Prostate gland (tissue), 2 donors: ENCODE measurements around the gene RXRA. TPM values are rescaled to one million over a fixed set of nuclear protein-coding genes. Genes with fewer than 3 reads are reported as not detected.

Source experiments
- DNase-seq: peaks from one replicate; pipeline ENCODE4 v3.0.0-alpha.2; 2019; ENCODE audit warnings: low spot score
- H3K27ac ChIP-seq, 2 donors: fragments of 200-600 bp; sonication (generic); 2 replicates each; pipeline ENCODE4 v1.5.1; 2017 to 2019
- H3K27me3 ChIP-seq: fragments of 200-600 bp; sonication (generic); replicated peaks from 2 replicates; pipeline ENCODE4 v1.5.1; 2019; ENCODE audit not compliant: insufficient read depth
- H3K36me3 ChIP-seq, 2 donors: fragments of 200-600 bp; sonication (generic); 1 replicate in 1 of 2; 2 replicates in 1 of 2; pipeline versions ENCODE4 v1.5.1 to v1.8.1; 2017 to 2019
- H3K4me1 ChIP-seq: fragments of 200-600 bp; sonication (generic); replicated peaks from 2 replicates; pipeline ENCODE4 v1.5.1; 2019
- H3K4me3 ChIP-seq, 2 donors: fragments of 200-600 bp; sonication (generic); 2 replicates each; pipeline ENCODE4 v1.5.1; 2017 to 2019
- H3K9me3 ChIP-seq: fragments of 200-600 bp; sonication (generic); 2 replicates; pipeline ENCODE4 v1.5.1; 2017
- POLR2A ChIP-seq: fragments of 450-650 bp; IDR thresholded peaks from one replicate; pipeline ENCODE4 v1.6.1; 2016; ENCODE audit warnings: antibody characterized with exemption, mild to moderate bottlenecking
- POLR2AphosphoS5 ChIP-seq: sonication (generic); formaldehyde crosslinking; IDR thresholded peaks from one replicate; pipeline ENCODE4 v1.6.1; 2017; ENCODE audit warnings: antibody characterized with exemption
- WGBS: methylation state at CpG from one replicate; pipeline ENCODE4 v1.1.5; 2018; 5-methylcytosine and 5-hydroxymethylcytosine counted together
- intact Hi-C: fragments of 100-400 bp; cut with DNase I; formaldehyde crosslinking; loops from one replicate; pipeline ENCODE4 v1.14.2; 2022
- total RNA-seq, 2 donors: library from RNA; depleted of rRNA; stranded (reverse); fragments of >200 nt; gene quantifications; one replicate each; pipeline ENCODE4 v1.1.0, GENCODE V29; 2016
- TF ChIP-seq, protein P1 (sequence below), 4 experiments: fragments of 200-600 bp in 2 of 4; fragments of 450-650 bp in 2 of 4; sonication (generic) in 2 of 4; IDR thresholded peaks; 1 replicate in 3 of 4; 2 replicates in 1 of 4; pipeline ENCODE4 v1.5.1; 2016 to 2019; ENCODE audit warnings: antibody characterized with exemption in 4 of 4, mild to moderate bottlenecking in 2 of 4, moderate library complexity in 2 of 4

RXRA gene
- total RNA-seq, 2 donors from 2014 or later, result 69.5 to 84.1 TPM

GRCh38 chr9:134293611-134294152, 32.6 kb upstream of the RXRA start:
- no peaks in the 10 kb centered on the region for H3K36me3 ChIP-seq
- intact Hi-C loops, result no loop called here
- DNase-seq, result no peak
- no peak overlapping the region for H3K27ac ChIP-seq
- H3K4me3 ChIP-seq, result no peak overlapping the region
- H3K9me3 ChIP-seq, result no peaks in the 10 kb centered on the region
- 30% methylated on average over 24 of the region's 24 CpGs for WGBS
- H3K27me3 ChIP-seq, result no peaks in the 10 kb centered on the region
- H3K4me1 ChIP-seq, result no peaks in the 10 kb centered on the region
- no peak for TF ChIP-seq POLR2A
- TF ChIP-seq, protein P1, sequence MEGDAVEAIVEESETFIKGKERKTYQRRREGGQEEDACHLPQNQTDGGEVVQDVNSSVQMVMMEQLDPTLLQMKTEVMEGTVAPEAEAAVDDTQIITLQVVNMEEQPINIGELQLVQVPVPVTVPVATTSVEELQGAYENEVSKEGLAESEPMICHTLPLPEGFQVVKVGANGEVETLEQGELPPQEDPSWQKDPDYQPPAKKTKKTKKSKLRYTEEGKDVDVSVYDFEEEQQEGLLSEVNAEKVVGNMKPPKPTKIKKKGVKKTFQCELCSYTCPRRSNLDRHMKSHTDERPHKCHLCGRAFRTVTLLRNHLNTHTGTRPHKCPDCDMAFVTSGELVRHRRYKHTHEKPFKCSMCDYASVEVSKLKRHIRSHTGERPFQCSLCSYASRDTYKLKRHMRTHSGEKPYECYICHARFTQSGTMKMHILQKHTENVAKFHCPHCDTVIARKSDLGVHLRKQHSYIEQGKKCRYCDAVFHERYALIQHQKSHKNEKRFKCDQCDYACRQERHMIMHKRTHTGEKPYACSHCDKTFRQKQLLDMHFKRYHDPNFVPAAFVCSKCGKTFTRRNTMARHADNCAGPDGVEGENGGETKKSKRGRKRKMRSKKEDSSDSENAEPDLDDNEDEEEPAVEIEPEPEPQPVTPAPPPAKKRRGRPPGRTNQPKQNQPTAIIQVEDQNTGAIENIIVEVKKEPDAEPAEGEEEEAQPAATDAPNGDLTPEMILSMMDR (IDR thresholded peaks at IDR 0.05), result no peak
- no peak for TF ChIP-seq POLR2AphosphoS5

DNA sequence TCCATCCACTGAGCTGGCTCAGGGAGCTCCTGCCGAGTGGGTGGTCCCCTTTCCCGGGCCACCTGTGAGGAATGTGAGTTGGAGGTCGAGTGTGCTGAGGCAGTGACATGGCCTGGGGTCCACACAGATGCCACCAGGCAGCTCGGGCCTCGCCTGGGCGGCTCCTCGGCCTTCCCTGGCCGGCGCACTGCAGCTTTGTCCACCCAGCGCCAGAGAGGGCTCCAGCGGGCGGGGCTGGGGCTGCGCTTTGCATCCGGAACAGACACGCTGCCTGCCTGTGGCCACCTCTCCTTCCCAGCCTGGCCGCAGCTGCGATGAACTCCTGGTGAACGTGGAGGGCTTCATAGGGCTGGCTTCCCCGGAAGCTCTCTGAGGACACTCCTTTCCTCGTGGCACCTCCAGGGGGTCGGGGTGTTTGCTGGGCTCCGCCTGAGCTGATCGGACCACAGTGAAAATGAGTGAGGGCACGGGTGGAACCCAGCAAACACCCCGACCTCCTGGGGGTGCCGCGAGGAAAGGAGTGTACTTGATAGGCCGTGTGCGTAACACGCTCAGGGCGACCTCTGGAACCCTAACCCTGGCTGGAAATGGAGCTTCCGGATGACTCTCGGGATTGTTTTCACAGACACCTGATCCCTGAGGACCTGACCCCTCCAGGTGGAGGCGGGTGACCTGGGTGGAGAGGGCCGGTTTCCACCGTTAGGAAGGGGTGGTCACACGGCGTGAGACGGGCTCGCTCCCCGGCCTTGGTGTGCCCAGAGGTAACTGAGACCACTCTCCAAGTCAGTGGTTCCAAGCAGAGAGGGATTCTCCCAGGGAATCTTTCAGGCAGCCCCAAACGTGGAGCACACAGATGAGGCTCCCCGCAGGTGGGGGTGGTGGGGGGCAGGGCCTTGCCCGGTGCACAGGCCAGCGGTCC, 31.8 kb upstream of the RXRA start:
- DNase-seq, result no peak

GRCh38 chr9:134295101-134295745, 31.0 kb upstream of the RXRA start:
- intact Hi-C loops, result no loop called here
- WGBS, result 86% methylated on average over 25 of the region's 25 CpGs
- Histone ChIP-seq H3K27me3 (no peaks in the 10 kb centered on the region), H3K9me3 (no peaks in the 10 kb centered on the region), H3K36me3 (no peaks in the 10 kb centered on the region), H3K4me3 (no peak overlapping the region), H3K4me1 (peaks cover 4% of the 10 kb centered on the region), H3K27ac (no peak overlapping the region)
- no peak for DNase-seq
- TF ChIP-seq, protein P1 (IDR thresholded peaks at IDR 0.05), result no peak
- TF ChIP-seq POLR2A (no peak), POLR2AphosphoS5 (no peak)

More for the DNA sequence above, 31.8 kb upstream of the RXRA start:
- no peak overlapping the region for H3K27ac ChIP-seq
- no peak overlapping the region for H3K4me3 ChIP-seq
- no peaks in the 10 kb centered on the region for H3K9me3 ChIP-seq
- no peaks in the 10 kb centered on the region for H3K36me3 ChIP-seq
- 85% methylated on average over 31 of the region's 45 CpGs for WGBS
- no peak for TF ChIP-seq POLR2A
- TF ChIP-seq, protein P1 (IDR thresholded peaks at IDR 0.05), result no peak
- no peak for TF ChIP-seq POLR2AphosphoS5
- intact Hi-C loops, result no loop called here
- no peaks in the 10 kb centered on the region for H3K4me1 ChIP-seq
- H3K27me3 ChIP-seq, result no peaks in the 10 kb centered on the region

DNA sequence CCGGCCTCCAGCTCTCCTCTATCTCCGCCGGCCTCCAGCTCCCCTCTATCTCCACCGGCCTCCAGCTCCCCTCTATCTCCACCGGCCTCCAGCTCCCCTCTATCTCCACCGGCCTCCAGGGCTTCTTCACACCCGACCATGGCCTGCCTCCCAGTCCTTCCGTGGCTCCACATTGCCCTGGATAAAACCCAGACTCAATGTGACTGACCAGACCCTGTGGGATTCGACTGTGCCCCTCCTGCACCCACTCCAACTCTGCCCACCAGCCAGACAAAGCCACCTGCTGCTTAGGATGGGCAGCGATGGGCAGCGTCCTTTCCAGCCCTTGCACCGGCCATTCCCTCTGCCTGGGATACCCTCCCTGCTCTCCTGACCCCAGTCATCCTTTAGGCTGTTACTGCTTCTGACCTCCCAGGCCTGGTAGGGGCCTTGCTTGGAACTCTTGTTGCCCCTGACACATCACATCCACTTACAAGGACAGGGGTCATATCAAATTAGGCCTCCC, 30.5 kb upstream of the RXRA start:
- Histone ChIP-seq H3K27ac (no peak overlapping the region), H3K36me3 (no peaks in the 10 kb centered on the region), H3K4me3 (no peak overlapping the region), H3K27me3 (no peaks in the 10 kb centered on the region), H3K4me1 (peaks cover 4% of the 10 kb centered on the region), H3K9me3 (no peaks in the 10 kb centered on the region)
- no peak for DNase-seq
- 95% methylated on average over 12 of the region's 12 CpGs for WGBS
- TF ChIP-seq, protein P1 (IDR thresholded peaks at IDR 0.05), result no peak
- TF ChIP-seq POLR2A (no peak), POLR2AphosphoS5 (no peak)
- intact Hi-C loops, result no loop called here
